GM19193 (cell line): ENCODE measurements around the gene SPAG17.

Experiments
- POLR2A ChIP-seq: IDR thresholded peaks from 4 replicates; pipeline ENCODE4 v1.6.1; 2011; ENCODE audit not compliant: insufficient read depth, insufficient read length; ENCODE audit errors: extremely low read depth

Gene SPAG17

GRCh38 chr1:118190561-118190960 lies 5.5 kb upstream of the SPAG17 start:
- TF ChIP-seq POLR2A: no peak

- no peak for TF ChIP-seq POLR2A
These were observed 4.5 kb upstream of the SPAG17 start for GRCh38 chr1:118189564-118189963.

- no peak for TF ChIP-seq POLR2A
These were observed 3.4 kb upstream of the SPAG17 start for GRCh38 chr1:118188411-118188810.

GRCh38 chr1:118186026-118186425 lies 998 bp upstream of the SPAG17 start:
- no peak for TF ChIP-seq POLR2A

DNA sequence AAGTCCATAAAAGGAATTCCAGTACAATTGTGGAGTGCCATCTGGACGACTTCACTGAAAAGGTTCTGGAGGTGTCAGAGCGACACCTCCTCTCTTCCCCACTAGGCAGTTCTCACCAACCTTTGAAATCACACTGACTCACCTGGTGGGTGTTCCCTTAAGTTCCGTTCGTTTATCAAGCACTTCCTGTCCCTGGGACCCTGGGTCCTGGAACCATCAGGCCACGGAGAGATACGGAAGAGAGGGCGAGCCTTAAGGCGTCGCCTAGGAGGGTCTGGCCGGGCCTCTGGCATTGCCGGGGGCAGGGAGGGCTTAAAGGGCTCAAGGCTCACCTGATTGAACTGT lies 317 bp downstream of the SPAG17 start:
- TF ChIP-seq POLR2A: no peak

- no peak for TF ChIP-seq POLR2A
These were observed 1.4 kb downstream of the SPAG17 start for GRCh38 chr1:118183586-118183985.

DNA sequence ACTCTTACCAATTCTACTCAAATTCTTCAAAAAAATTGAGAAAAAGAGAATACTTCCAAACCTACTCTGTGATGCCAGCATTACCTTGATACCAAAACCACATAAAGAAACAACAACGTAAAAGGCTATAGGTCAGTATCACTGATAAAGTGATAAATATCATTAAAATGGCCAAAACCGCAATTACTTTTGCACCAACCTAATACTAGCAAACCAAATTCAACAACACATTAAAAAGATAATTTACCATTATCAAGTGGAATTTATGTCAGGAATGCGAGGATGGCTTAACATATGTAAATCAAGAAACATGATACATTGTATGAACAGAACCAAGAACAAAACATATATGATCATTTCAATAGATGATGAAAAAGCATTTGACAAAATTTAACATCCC lies 7.0 kb downstream of the SPAG17 start:
- TF ChIP-seq POLR2A: no peak

- TF ChIP-seq POLR2A: no peak
These were observed 16.0 kb downstream of the SPAG17 start for GRCh38 chr1:118169016-118169415.

GRCh38 chr1:118160806-118161205 lies 24.2 kb downstream of the SPAG17 start:
- TF ChIP-seq POLR2A: no peak

- no peak for TF ChIP-seq POLR2A
These were observed 25.5 kb downstream of the SPAG17 start for GRCh38 chr1:118159569-118159968.

- TF ChIP-seq POLR2A: no peak
These were observed 26.1 kb downstream of the SPAG17 start for GRCh38 chr1:118158924-118159323.

GRCh38 chr1:118157506-118157905 lies 27.5 kb downstream of the SPAG17 start:
- TF ChIP-seq POLR2A: no peak

- TF ChIP-seq POLR2A: no peak
These were observed 29.9 kb downstream of the SPAG17 start for GRCh38 chr1:118155106-118155505.

GRCh38 chr1:118154220-118154619 lies 30.8 kb downstream of the SPAG17 start:
- no peak for TF ChIP-seq POLR2A

- no peak for TF ChIP-seq POLR2A
These were observed 33.6 kb downstream of the SPAG17 start for GRCh38 chr1:118151312-118151937.

DNA sequence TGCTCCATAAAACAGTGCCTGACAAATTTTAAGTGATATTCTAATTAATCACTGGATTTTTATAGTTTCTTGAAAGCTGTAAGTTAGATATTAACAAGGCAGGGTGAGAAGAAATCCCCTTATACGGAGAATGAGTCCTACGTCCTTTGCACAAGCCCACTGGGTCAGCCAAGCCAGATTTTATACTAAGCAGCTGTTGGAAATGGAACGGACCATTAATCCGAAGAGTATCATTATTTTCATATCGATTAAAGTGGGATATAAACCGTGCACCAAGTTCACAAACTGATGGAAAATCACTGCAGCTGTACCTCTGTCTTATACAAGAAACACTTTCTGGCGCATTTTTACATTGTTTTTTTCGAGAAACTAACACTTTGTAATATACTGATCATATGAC lies 35.2 kb downstream of the SPAG17 start:
- TF ChIP-seq POLR2A: no peak

- TF ChIP-seq POLR2A: no peak
These were observed 37.0 kb downstream of the SPAG17 start for GRCh38 chr1:118148034-118148433.
